HEK293 (cell line): ENCODE measurements around the gene USP27X.

Experiments
- HOXA7 ChIP-seq: sonication (generic); formaldehyde crosslinking; IDR thresholded peaks from 2 replicates; pipeline ENCODE4 v1.8.1; 2022; ENCODE audit warnings: missing genetic modification reagents, borderline replicate concordance
- SETDB1 ChIP-seq: IDR thresholded peaks from one replicate; pipeline ENCODE4 v1.6.1; 2017; ENCODE audit warnings: mild to moderate bottlenecking, low read length, moderate library complexity, mixed read lengths; ENCODE audit not compliant: insufficient read length
- YY1 ChIP-seq: fragments of 450-650 bp; formaldehyde crosslinking; IDR thresholded peaks from 2 replicates; pipeline ENCODE4 v1.5.1; 2018; ENCODE audit warnings: missing biosample characterization, missing genetic modification characterization
- ZNF473 ChIP-seq: fragments of 450-650 bp; formaldehyde crosslinking; IDR thresholded peaks from 2 replicates; pipeline ENCODE4 v1.5.1; 2017; ENCODE audit warnings: missing biosample characterization, missing genetic modification characterization
- ZNF558 ChIP-seq: fragments of 450-650 bp; formaldehyde crosslinking; IDR thresholded peaks from 2 replicates; pipeline ENCODE4 v1.5.1; 2016; ENCODE audit warnings: missing biosample characterization, missing genetic modification characterization
- ZNF658 ChIP-seq: fragments of 450-650 bp; formaldehyde crosslinking; IDR thresholded peaks from 2 replicates; pipeline ENCODE4; 2016; ENCODE audit warnings: missing biosample characterization, missing genetic modification characterization
- TF ChIP-seq, protein P1 (sequence below): fragments of 450-650 bp; formaldehyde crosslinking; IDR thresholded peaks from 2 replicates; pipeline ENCODE4 v1.5.1; 2016; ENCODE audit warnings: missing biosample characterization, missing genetic modification characterization
- TF ChIP-seq, protein P2 (sequence below): fragments of 450-650 bp; formaldehyde crosslinking; IDR thresholded peaks from 2 replicates; pipeline ENCODE4 v1.5.1; 2017; ENCODE audit warnings: missing biosample characterization, missing genetic modification characterization
- TF ChIP-seq, protein P3 (sequence below): fragments of 450-650 bp; formaldehyde crosslinking; IDR thresholded peaks from 2 replicates; pipeline ENCODE4 v1.5.1; 2017; ENCODE audit warnings: missing biosample characterization, mild to moderate bottlenecking, missing genetic modification characterization, moderate library complexity

GRCh38 chrX:49838374-49838773 is 40.9 kb upstream of the USP27X start:
- TF ChIP-seq, protein P1, sequence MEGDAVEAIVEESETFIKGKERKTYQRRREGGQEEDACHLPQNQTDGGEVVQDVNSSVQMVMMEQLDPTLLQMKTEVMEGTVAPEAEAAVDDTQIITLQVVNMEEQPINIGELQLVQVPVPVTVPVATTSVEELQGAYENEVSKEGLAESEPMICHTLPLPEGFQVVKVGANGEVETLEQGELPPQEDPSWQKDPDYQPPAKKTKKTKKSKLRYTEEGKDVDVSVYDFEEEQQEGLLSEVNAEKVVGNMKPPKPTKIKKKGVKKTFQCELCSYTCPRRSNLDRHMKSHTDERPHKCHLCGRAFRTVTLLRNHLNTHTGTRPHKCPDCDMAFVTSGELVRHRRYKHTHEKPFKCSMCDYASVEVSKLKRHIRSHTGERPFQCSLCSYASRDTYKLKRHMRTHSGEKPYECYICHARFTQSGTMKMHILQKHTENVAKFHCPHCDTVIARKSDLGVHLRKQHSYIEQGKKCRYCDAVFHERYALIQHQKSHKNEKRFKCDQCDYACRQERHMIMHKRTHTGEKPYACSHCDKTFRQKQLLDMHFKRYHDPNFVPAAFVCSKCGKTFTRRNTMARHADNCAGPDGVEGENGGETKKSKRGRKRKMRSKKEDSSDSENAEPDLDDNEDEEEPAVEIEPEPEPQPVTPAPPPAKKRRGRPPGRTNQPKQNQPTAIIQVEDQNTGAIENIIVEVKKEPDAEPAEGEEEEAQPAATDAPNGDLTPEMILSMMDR (tag by site-specific recombination) = no peak; the same call in 1 of the 2 replicates
- TF ChIP-seq SETDB1 = no peak
- no peak for TF ChIP-seq ZNF658 (tag by site-specific recombination)
- TF ChIP-seq, protein P2, sequence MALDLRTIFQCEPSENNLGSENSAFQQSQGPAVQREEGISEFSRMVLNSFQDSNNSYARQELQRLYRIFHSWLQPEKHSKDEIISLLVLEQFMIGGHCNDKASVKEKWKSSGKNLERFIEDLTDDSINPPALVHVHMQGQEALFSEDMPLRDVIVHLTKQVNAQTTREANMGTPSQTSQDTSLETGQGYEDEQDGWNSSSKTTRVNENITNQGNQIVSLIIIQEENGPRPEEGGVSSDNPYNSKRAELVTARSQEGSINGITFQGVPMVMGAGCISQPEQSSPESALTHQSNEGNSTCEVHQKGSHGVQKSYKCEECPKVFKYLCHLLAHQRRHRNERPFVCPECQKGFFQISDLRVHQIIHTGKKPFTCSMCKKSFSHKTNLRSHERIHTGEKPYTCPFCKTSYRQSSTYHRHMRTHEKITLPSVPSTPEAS = no peak
- TF ChIP-seq ZNF473 (tag by site-specific recombination) = no peak
- TF ChIP-seq, protein P3, sequence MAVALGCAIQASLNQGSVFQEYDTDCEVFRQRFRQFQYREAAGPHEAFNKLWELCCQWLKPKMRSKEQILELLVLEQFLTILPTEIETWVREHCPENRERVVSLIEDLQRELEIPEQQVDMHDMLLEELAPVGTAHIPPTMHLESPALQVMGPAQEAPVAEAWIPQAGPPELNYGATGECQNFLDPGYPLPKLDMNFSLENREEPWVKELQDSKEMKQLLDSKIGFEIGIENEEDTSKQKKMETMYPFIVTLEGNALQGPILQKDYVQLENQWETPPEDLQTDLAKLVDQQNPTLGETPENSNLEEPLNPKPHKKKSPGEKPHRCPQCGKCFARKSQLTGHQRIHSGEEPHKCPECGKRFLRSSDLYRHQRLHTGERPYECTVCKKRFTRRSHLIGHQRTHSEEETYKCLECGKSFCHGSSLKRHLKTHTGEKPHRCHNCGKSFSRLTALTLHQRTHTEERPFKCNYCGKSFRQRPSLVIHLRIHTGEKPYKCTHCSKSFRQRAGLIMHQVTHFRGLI (tag by site-specific recombination) = no peak
- no peak for TF ChIP-seq ZNF558 (tag by site-specific recombination)
- no peak for TF ChIP-seq YY1 (tag by site-specific recombination)
- no peak for TF ChIP-seq HOXA7 (CRISPR knock-in tag)
